Calu3 (cell line): Measurements from ENCODE around the gene FNDC3B. TPM values are rescaled to one million over a fixed set of nuclear protein-coding genes. Genes with fewer than 3 reads are reported as not detected.

Experiments used
- BruUV-seq: library from RNA; stranded (reverse); fragments of 400-500 nt; replicated peaks from 2 replicates; lab custom pipeline; 2021; lab: Mats Ljungman, UMichigan
- CTCF ChIA-PET: fragments of 300-600 bp; sonication (Branson Sonifier 250); formaldehyde crosslinking; loops from one replicate; lab custom pipeline; 2022; ENCODE audit warnings: antibody characterized with exemption; lab: Charles Lee
- DNase-seq: peaks from one replicate; pipeline ENCODE4 v3.0.0; 2022
- H3K27ac Mint-ChIP-seq: one replicate; pipeline ENCODE4 v1.8.0; 2022; ENCODE audit warnings: mixed read lengths; ENCODE audit not compliant: unreplicated experiment
- H3K27me3 Mint-ChIP-seq: one replicate; pipeline ENCODE4 v1.8.0; 2022; ENCODE audit warnings: mixed read lengths; ENCODE audit not compliant: unreplicated experiment
- H3K36me3 Mint-ChIP-seq: one replicate; pipeline ENCODE4 v1.8.0; 2022; ENCODE audit warnings: mild to moderate bottlenecking, moderate library complexity, mixed read lengths; ENCODE audit not compliant: insufficient read depth, unreplicated experiment
- H3K4me1 Mint-ChIP-seq: one replicate; pipeline ENCODE4 v1.8.0; 2022; ENCODE audit warnings: mild to moderate bottlenecking, low read depth, mixed read lengths; ENCODE audit not compliant: unreplicated experiment
- H3K4me3 Mint-ChIP-seq: one replicate; pipeline ENCODE4 v1.8.0; 2022; ENCODE audit warnings: mild to moderate bottlenecking, low read depth, moderate library complexity, mixed read lengths; ENCODE audit not compliant: unreplicated experiment
- H3K9me3 Mint-ChIP-seq: one replicate; pipeline ENCODE4 v1.8.0; 2022; ENCODE audit warnings: low read depth, mixed read lengths; ENCODE audit not compliant: unreplicated experiment
- CTCF ChIP-seq: fragments of 200-600 bp; IDR thresholded peaks from one replicate; pipeline ENCODE4 v1.8.0; 2022; ENCODE audit warnings: antibody characterized with exemption; ENCODE audit not compliant: unreplicated experiment
- intact Hi-C: fragments of 100-400 bp; cut with micrococcal nuclease; formaldehyde crosslinking; loops from one replicate; pipeline ENCODE4 v1.10.0; 2022; ENCODE audit not compliant: unreplicated experiment
- total RNA-seq: library from RNA; stranded (reverse); gene quantifications from 2 replicates; pipeline ENCODE4 v1.2.3, GENCODE V29; 2022

Gene FNDC3B
- total RNA-seq, 1 experiment from 2014 or later, result 453 TPM

- DNase-seq, result no peak
- no peaks in the 10 kb centered on the region for H3K9me3 Mint-ChIP-seq
- CTCF ChIA-PET, result interaction anchor here (0.6 kb wide), 1 partner anchor 268 kb away, joined by 3 read pairs; no protein-coding TSS in a partner anchor
- no peaks in the 10 kb centered on the region for H3K27me3 Mint-ChIP-seq
- peak overlapping the region; percentile 59 for H3K27ac Mint-ChIP-seq
- H3K36me3 Mint-ChIP-seq, result peaks cover 97% of the 10 kb centered on the region
- intact Hi-C loops, result loop anchor here (5.0 kb wide), 1 partner anchor 168 kb away; no protein-coding TSS in a partner anchor
- H3K4me3 Mint-ChIP-seq, result no peak overlapping the region
- BruUV-seq, result no TSS peak
- H3K4me1 Mint-ChIP-seq, result peaks cover 57% of the 10 kb centered on the region
- no peak for TF ChIP-seq CTCF
These were observed 270.5 kb downstream of the FNDC3B start for GRCh38 chr3:172309741-172310427.

- H3K4me3 Mint-ChIP-seq, result no peak overlapping the region
- TF ChIP-seq CTCF, result no peak
- no peaks in the 10 kb centered on the region for H3K9me3 Mint-ChIP-seq
- CTCF ChIA-PET, result no interaction called here
- H3K36me3 Mint-ChIP-seq, result peaks cover 97% of the 10 kb centered on the region
- H3K27ac Mint-ChIP-seq, result peak overlapping the region; percentile 59
- no TSS peak for BruUV-seq
- H3K27me3 Mint-ChIP-seq, result no peaks in the 10 kb centered on the region
- peaks cover 57% of the 10 kb centered on the region for H3K4me1 Mint-ChIP-seq
- DNase-seq, result no peak
- intact Hi-C loops, result no loop called here
These were observed 271.0 kb downstream of the FNDC3B start for GRCh38 chr3:172310428-172310760.

- H3K4me3 Mint-ChIP-seq, result no peak overlapping the region
- CTCF ChIA-PET, result no interaction called here
- H3K27me3 Mint-ChIP-seq, result no peaks in the 10 kb centered on the region
- BruUV-seq, result no TSS peak
- no peak overlapping the region for H3K27ac Mint-ChIP-seq
- intact Hi-C loops, result no loop called here
- peaks cover 97% of the 10 kb centered on the region for H3K36me3 Mint-ChIP-seq
- no peak for TF ChIP-seq CTCF
- no peaks in the 10 kb centered on the region for H3K9me3 Mint-ChIP-seq
- no peak for DNase-seq
- H3K4me1 Mint-ChIP-seq, result peaks cover 57% of the 10 kb centered on the region
These were observed 271.8 kb downstream of the FNDC3B start for GRCh38 chr3:172311217-172311616.

- no peak overlapping the region for H3K4me3 Mint-ChIP-seq
- H3K4me1 Mint-ChIP-seq, result peaks cover 57% of the 10 kb centered on the region
- H3K36me3 Mint-ChIP-seq, result peaks cover 97% of the 10 kb centered on the region
- H3K27me3 Mint-ChIP-seq, result no peaks in the 10 kb centered on the region
- no peak for DNase-seq
- H3K27ac Mint-ChIP-seq, result no peak overlapping the region
- intact Hi-C loops, result no loop called here
- CTCF ChIA-PET, result interaction anchor here (0.7 to 1.5 kb wide), 2 partner anchors 20 to 150 kb away, joined by 3 to 4 read pairs; no protein-coding TSS in a partner anchor
- no TSS peak for BruUV-seq
- no peaks in the 10 kb centered on the region for H3K9me3 Mint-ChIP-seq
- TF ChIP-seq CTCF, result no peak
These were observed 272.6 kb downstream of the FNDC3B start for GRCh38 chr3:172312001-172312400.
